H1 (cell line): ENCODE measurements around the gene PRSS3. TPM values are rescaled to one million over a fixed set of nuclear protein-coding genes. Genes with fewer than 3 reads are reported as not detected.

Experiments
- CTCF ChIA-PET: fragments of 300-600 bp; sonication (Branson Sonifier 250); formaldehyde crosslinking; loops from one replicate; lab custom pipeline; 2021; ENCODE audit not compliant: partially characterized antibody; lab: Charles Lee
- POLR2A ChIA-PET: fragments of 300-600 bp; sonication (Branson Sonifier 250); formaldehyde crosslinking; loops from one replicate; lab custom pipeline; 2021; ENCODE audit warnings: inconsistent platforms; ENCODE audit not compliant: partially characterized antibody; lab: Charles Lee
- DNase-seq, 2 experiments: peaks; one replicate each; pipeline versions ENCODE4 v3.0.0 to v3.0.0-alpha.2; 2010 to 2022; ENCODE audit warnings: low spot score in 2 of 2, low read depth in 1 of 2, mixed read lengths in 1 of 2
- FAIRE-seq: peaks from 2 replicates; lab custom pipeline; 2011; peaks lifted over from hg19 to GRCh38; lab: Jason Lieb, UNC
- H2AFZ ChIP-seq: 2 replicates; pipeline ENCODE4 v1.8.1; 2012; ENCODE audit warnings: low read length, inconsistent platforms
- H2AK5ac ChIP-seq: 2 replicates; pipeline ENCODE4 v1.6.1; 2013; ENCODE audit warnings: low read depth, low read length
- H2BK120ac ChIP-seq: replicated peaks from 2 replicates; pipeline ENCODE3; 2013; ENCODE audit warnings: low read depth, low read length, inconsistent platforms
- H2BK12ac ChIP-seq: 2 replicates; pipeline ENCODE4 v1.6.1; 2013; ENCODE audit warnings: low read depth, low read length
- H2BK15ac ChIP-seq: 2 replicates; pipeline ENCODE4 v1.6.1; 2013; ENCODE audit warnings: low read length
- H2BK20ac ChIP-seq: 2 replicates; pipeline ENCODE4 v1.6.1; 2013; ENCODE audit warnings: low read length
- H2BK5ac ChIP-seq: 2 replicates; pipeline ENCODE4 v1.6.1; 2013; ENCODE audit warnings: low read depth, low read length
- H3K14ac ChIP-seq: 2 replicates; pipeline ENCODE4 v1.6.1; 2013; ENCODE audit warnings: inconsistent platforms; ENCODE audit not compliant: insufficient read length
- H3K18ac ChIP-seq: 2 replicates; pipeline ENCODE4 v1.6.1; 2013; ENCODE audit warnings: low read length; ENCODE audit errors: extremely low read depth
- H3K23ac ChIP-seq: 2 replicates; pipeline ENCODE4 v1.6.1; 2013; ENCODE audit warnings: inconsistent platforms; ENCODE audit not compliant: insufficient read length
- H3K23me2 ChIP-seq: 2 replicates; pipeline ENCODE4 v1.6.1; 2013; ENCODE audit warnings: low read depth, low read length
- H3K27ac ChIP-seq: 2 replicates; pipeline ENCODE4 v1.6.1; 2011; ENCODE audit warnings: low read depth, low read length, inconsistent platforms
- H3K27me3 ChIP-seq, 4 experiments: replicated peaks in 1 of 4; 1 replicate in 1 of 4; 2 replicates in 3 of 4; pipeline versions ENCODE4 v1.6.1 to v1.8.1; 2011 to 2013; ENCODE audit warnings: low read length in 3 of 4, mild to moderate bottlenecking in 3 of 4, inconsistent platforms in 2 of 4, mixed read lengths in 2 of 4, moderate library complexity in 1 of 4; ENCODE audit not compliant: control insufficient read depth in 3 of 4, insufficient read depth in 3 of 4; ENCODE audit errors: extremely low read depth in 1 of 4
- H3K36me3 ChIP-seq, 4 experiments: 2 replicates each; pipeline versions ENCODE4 v1.6.1 to v1.8.1; 2011 to 2013; ENCODE audit warnings: mild to moderate bottlenecking in 4 of 4, low read length in 3 of 4, moderate library complexity in 2 of 4, control low read depth in 1 of 4, inconsistent platforms in 1 of 4; ENCODE audit not compliant: insufficient read depth in 4 of 4, control insufficient read depth in 2 of 4
- H3K4ac ChIP-seq: replicated peaks from 2 replicates; pipeline ENCODE3; 2013; ENCODE audit warnings: low read length, low read depth, mixed read lengths, inconsistent platforms; ENCODE audit not compliant: insufficient read length
- H3K4me1 ChIP-seq, 4 experiments: replicated peaks in 1 of 4; 1 replicate in 1 of 4; 2 replicates in 3 of 4; pipeline versions ENCODE4 v1.6.1 to v1.8.1; 2011 to 2013; ENCODE audit warnings: low read length in 3 of 4, inconsistent platforms in 2 of 4, mixed read lengths in 1 of 4; ENCODE audit not compliant: insufficient read depth in 4 of 4, control insufficient read depth in 3 of 4
- H3K4me2 ChIP-seq, 2 experiments: 2 replicates each; pipeline versions ENCODE4 v1.6.1 to v1.8.1; 2011 to 2013; ENCODE audit warnings: low read depth in 2 of 2, low read length in 2 of 2, control low read depth in 1 of 2, inconsistent platforms in 1 of 2, mild to moderate bottlenecking in 1 of 2; ENCODE audit not compliant: insufficient read depth in 1 of 2
- H3K4me3 ChIP-seq, 4 experiments: fragments of 200-600, 300-600 bp in 1 of 4; sonication (generic), shearing (Covaris generic), sonication (Bioruptor Twin) in 1 of 4; 2 replicates each; pipeline versions ENCODE4 v1.5.1 to v1.8.1; 2011 to 2016; ENCODE audit warnings: low read length in 4 of 4, low read depth in 3 of 4, control low read depth in 2 of 4, inconsistent platforms in 2 of 4, mild to moderate bottlenecking in 2 of 4, mixed read lengths in 1 of 4, moderate library complexity in 1 of 4; ENCODE audit not compliant: insufficient read depth in 2 of 4; ENCODE audit errors: extremely low read depth in 1 of 4
- H3K56ac ChIP-seq: replicated peaks from 2 replicates; pipeline ENCODE3; 2013; ENCODE audit warnings: low read depth, mild to moderate bottlenecking, mixed read lengths, low read length, inconsistent platforms; ENCODE audit not compliant: insufficient read length
- H3K79me1 ChIP-seq: 2 replicates; pipeline ENCODE4 v1.6.1; 2013; ENCODE audit warnings: low read depth, low read length, control low read depth
- H3K79me2 ChIP-seq, 2 experiments: 2 replicates each; pipeline versions ENCODE4 v1.6.1 to v1.8.1; 2012 to 2013; ENCODE audit warnings: low read length in 2 of 2, mild to moderate bottlenecking in 2 of 2, inconsistent platforms in 1 of 2; ENCODE audit not compliant: insufficient read depth in 2 of 2, control insufficient read depth in 1 of 2
- H3K9ac ChIP-seq, 4 experiments: replicated peaks in 1 of 4; 1 replicate in 1 of 4; 2 replicates in 3 of 4; pipeline versions ENCODE4 v1.6.1 to v1.8.1; 2011 to 2013; ENCODE audit warnings: low read depth in 3 of 4, low read length in 3 of 4, control low read depth in 2 of 4, mild to moderate bottlenecking in 2 of 4, moderate library complexity in 2 of 4, inconsistent platforms in 1 of 4; ENCODE audit errors: extremely low read depth in 1 of 4
- H3K9me3 ChIP-seq, 2 experiments: 2 replicates each; pipeline versions ENCODE4 v1.6.1 to v1.8.1; 2012 to 2013; ENCODE audit warnings: mild to moderate bottlenecking in 2 of 2, moderate library complexity in 2 of 2, control low read depth in 1 of 2, inconsistent platforms in 1 of 2, low read depth in 1 of 2, low read length in 1 of 2, mixed read lengths in 1 of 2; ENCODE audit not compliant: insufficient read depth in 2 of 2
- H4K20me1 ChIP-seq, 2 experiments: replicated peaks in 1 of 2; 2 replicates each; pipeline versions ENCODE3 to v1.8.1; 2011 to 2013; ENCODE audit warnings: inconsistent platforms in 2 of 2, low read length in 2 of 2, mild to moderate bottlenecking in 1 of 2; ENCODE audit not compliant: insufficient read depth in 2 of 2, control insufficient read depth in 1 of 2
- H4K5ac ChIP-seq: 2 replicates; pipeline ENCODE4 v1.6.1; 2013; ENCODE audit warnings: low read length, low read depth, mixed read lengths, inconsistent platforms; ENCODE audit not compliant: insufficient read length
- H4K8ac ChIP-seq: 2 replicates; pipeline ENCODE4 v1.8.0; 2013; ENCODE audit warnings: mild to moderate bottlenecking, moderate library complexity, low read length, inconsistent platforms; ENCODE audit not compliant: insufficient read depth; ENCODE audit errors: extremely low read depth
- H4K91ac ChIP-seq: replicated peaks from 2 replicates; pipeline ENCODE3; 2013; ENCODE audit warnings: low read length, mixed read lengths, inconsistent platforms; ENCODE audit not compliant: insufficient read length
- NRF1 ChIP-seq: IDR thresholded peaks from 2 replicates; pipeline ENCODE4 v1.6.1; 2011; ENCODE audit warnings: mild to moderate bottlenecking, low read depth, low read length, improper control_type of control experiment
- RFX5 ChIP-seq: IDR thresholded peaks from 2 replicates; pipeline ENCODE4 v1.6.1; 2011; ENCODE audit warnings: low read depth, low read length, improper control_type of control experiment, borderline replicate concordance
- RXRA ChIP-seq: IDR thresholded peaks from 2 replicates; pipeline ENCODE4 v1.6.1; 2011; ENCODE audit warnings: low read depth, mild to moderate bottlenecking, low read length, moderate library complexity; ENCODE audit not compliant: insufficient read depth
- SIN3A ChIP-seq, 2 experiments: IDR thresholded peaks in 1 of 2; conservative IDR thresholded peaks in 1 of 2; 2 replicates each; pipeline ENCODE4 v1.6.1; 2011 to 2012; ENCODE audit warnings: low read length in 2 of 2, improper control_type of control experiment in 1 of 2, low read depth in 1 of 2, mild to moderate bottlenecking in 1 of 2
- SP4 ChIP-seq: IDR thresholded peaks from 2 replicates; pipeline ENCODE4 v1.6.1; 2012; ENCODE audit warnings: low read length, inconsistent platforms
- TAF1 ChIP-seq: IDR thresholded peaks from 2 replicates; pipeline ENCODE4 v1.6.1; 2011; ENCODE audit warnings: mild to moderate bottlenecking, low read depth, low read length
- TBP ChIP-seq: IDR thresholded peaks from 2 replicates; pipeline ENCODE4 v1.6.1; 2011; ENCODE audit warnings: low read depth, low read length, improper control_type of control experiment
- WGBS, 2 experiments: shearing (Covaris generic) in 1 of 2; methylation state at CpG; one replicate each; pipeline versions ENCODE4 v1.1.6 to v1.1.7; 2013 to 2015; ENCODE audit warnings: low lambda C conversion rate in 2 of 2, mixed read lengths in 2 of 2, inconsistent platforms in 1 of 2, low coverage in 1 of 2, missing lambda C conversion rate in 1 of 2; ENCODE audit not compliant: insufficient replicate concordance in 2 of 2, insufficient coverage in 1 of 2, insufficient read length in 1 of 2; ENCODE audit errors: extremely low coverage in 1 of 2, missing lambda C conversion rate in 1 of 2; 5-methylcytosine and 5-hydroxymethylcytosine counted together
- polyA plus RNA-seq, 7 experiments: library from polyadenylated mRNA; depleted of rRNA in 3 of 7; stranded (reverse) in 5 of 7; unstranded in 2 of 7; fragments of >200 nt in 5 of 7; fragments of 200-250 nt in 2 of 7; gene quantifications; 1 replicate in 5 of 7; 2 replicates in 1 of 7; 4 replicates in 1 of 7; pipeline versions ENCODE4 v1.2.1 to v1.2.3, GENCODE V29; 2011 to 2013; ENCODE audit warnings: missing spikeins in 2 of 7, mixed read lengths in 2 of 7
- total RNA-seq: library from RNA; stranded (reverse); fragmentation: NEBNext Ultra II Directional; extraction: Animal tissue kit (Norgen Biotek cat#: 25700); gene quantifications from 2 replicates; pipeline ENCODE4 v1.2.1, GENCODE V29; 2021
- TF ChIP-seq, protein P1 (sequence below), 3 experiments: IDR thresholded peaks; 1 replicate in 2 of 3; 2 replicates in 1 of 3; pipeline versions ENCODE4 v1.5.1 to v1.6.1; 2011; ENCODE audit warnings: low read length in 3 of 3, mild to moderate bottlenecking in 3 of 3, inconsistent platforms in 2 of 3, low read depth in 1 of 3, moderate library complexity in 1 of 3; ENCODE audit not compliant: insufficient read depth in 1 of 3; ENCODE audit errors: control extremely low read depth in 1 of 3

The PRSS3 gene
- total and polyA plus RNA-seq, 2 of the 8 experiments (the other 6 are each of a cell fraction or from before 2014, with no cell fraction given) = 0.12 TPM; not detected in 1

DNA sequence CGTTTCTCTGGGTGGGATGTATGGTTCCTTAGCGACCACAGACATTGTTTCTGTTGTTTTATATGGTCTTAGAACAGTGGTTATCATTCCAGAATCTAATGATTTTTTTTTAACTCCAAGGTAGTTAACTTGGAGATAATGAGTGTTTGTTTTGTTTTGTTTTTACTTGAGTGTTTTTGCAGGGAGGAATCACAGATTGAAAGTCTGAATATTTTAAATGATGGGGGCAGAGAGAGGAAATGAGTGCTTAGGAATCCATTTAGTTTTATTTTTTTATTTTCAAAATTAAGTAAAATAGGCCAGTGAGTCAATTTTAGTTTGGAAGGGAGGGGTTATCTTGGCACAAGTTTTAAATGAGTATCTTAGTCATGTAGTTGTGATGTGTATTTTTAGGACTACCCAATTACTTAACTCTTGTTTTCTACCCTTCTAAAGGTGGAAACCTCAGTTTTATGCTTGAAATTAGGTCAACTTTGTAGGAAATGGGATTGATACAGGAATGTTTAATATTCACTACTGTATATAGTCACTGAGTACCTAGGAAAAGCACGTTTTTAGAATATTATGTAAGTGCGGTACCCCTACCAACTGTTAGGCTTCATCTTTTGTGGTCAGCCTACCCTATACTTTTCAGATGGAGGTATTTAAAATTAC is 23.6 kb downstream of the PRSS3 start:
- no peak overlapping the region for H3K4ac ChIP-seq
- 50% methylated on average over 4 of the region's 4 CpGs; no CpG with 5 or more reads in 1 of the 2 experiments for WGBS, 2 experiments
- peaks cover 11% of the 10 kb centered on the region for H3K23me2 ChIP-seq
- no peak overlapping the region for H2AK5ac ChIP-seq
- CTCF ChIA-PET = no interaction called here
- no peak overlapping the region for H2BK15ac ChIP-seq
- H3K18ac ChIP-seq = no peak overlapping the region
- no peaks in the 10 kb centered on the region for H3K27me3 ChIP-seq
- H2BK12ac ChIP-seq = no peak overlapping the region
- no peak overlapping the region for H3K14ac ChIP-seq
- no peaks in the 10 kb centered on the region for H3K36me3 ChIP-seq
- no peaks in the 10 kb centered on the region for H3K9me3 ChIP-seq
- POLR2A ChIA-PET = interaction anchor here (0.9 to 1.6 kb wide), 4 partner anchors 19 to 40 kb away, joined by 3 to 6 read pairs (median 3); no protein-coding TSS in a partner anchor
- peaks cover 0 to 8% (median 5%) of the 10 kb centered on the region in 4 experiments; a peak in 5 of 7 replicates for H3K4me1 ChIP-seq
- H3K4me3 ChIP-seq = peak overlapping the region; percentile 85 to 97 (median 92)
- H2BK20ac ChIP-seq = no peak overlapping the region
- DNase-seq = no peak
- no peak overlapping the region for H3K56ac ChIP-seq
- no peak overlapping the region for H4K8ac ChIP-seq
- peak overlapping the region; percentile 86 to 89 for H3K4me2 ChIP-seq
- H3K79me2 ChIP-seq = peaks cover 21 to 57% of the 10 kb centered on the region in 2 experiments
- no peak overlapping the region for H2BK5ac ChIP-seq
- H2BK120ac ChIP-seq = no peak overlapping the region
- H3K9ac ChIP-seq = peak overlapping the region in 3 of 4 experiments; percentile 39 to 60 (median 54); a peak in 3 of 7 replicates
- no peaks in the 10 kb centered on the region for H4K20me1 ChIP-seq
- no peak overlapping the region for H2AFZ ChIP-seq
- H4K91ac ChIP-seq = no peak overlapping the region
- no peak overlapping the region for H3K27ac ChIP-seq
- TF ChIP-seq NRF1 (no peak), TAF1 (no peak), TBP (no peak), SIN3A (conservative IDR thresholded peaks at IDR 0.05 in 1 of 2, IDR thresholded peaks at IDR 0.05 in 1 of 2; ENCODE audit: low read depth in 1 of 2, low read length in 2 of 2) (no peak), RFX5 (no peak), SP4 (no peak), RXRA (no peak)
- TF ChIP-seq, protein P1, sequence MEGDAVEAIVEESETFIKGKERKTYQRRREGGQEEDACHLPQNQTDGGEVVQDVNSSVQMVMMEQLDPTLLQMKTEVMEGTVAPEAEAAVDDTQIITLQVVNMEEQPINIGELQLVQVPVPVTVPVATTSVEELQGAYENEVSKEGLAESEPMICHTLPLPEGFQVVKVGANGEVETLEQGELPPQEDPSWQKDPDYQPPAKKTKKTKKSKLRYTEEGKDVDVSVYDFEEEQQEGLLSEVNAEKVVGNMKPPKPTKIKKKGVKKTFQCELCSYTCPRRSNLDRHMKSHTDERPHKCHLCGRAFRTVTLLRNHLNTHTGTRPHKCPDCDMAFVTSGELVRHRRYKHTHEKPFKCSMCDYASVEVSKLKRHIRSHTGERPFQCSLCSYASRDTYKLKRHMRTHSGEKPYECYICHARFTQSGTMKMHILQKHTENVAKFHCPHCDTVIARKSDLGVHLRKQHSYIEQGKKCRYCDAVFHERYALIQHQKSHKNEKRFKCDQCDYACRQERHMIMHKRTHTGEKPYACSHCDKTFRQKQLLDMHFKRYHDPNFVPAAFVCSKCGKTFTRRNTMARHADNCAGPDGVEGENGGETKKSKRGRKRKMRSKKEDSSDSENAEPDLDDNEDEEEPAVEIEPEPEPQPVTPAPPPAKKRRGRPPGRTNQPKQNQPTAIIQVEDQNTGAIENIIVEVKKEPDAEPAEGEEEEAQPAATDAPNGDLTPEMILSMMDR (IDR thresholded peaks at IDR 0.05; ENCODE audit: control extremely low read depth in 1 of 3, insufficient read depth in 1 of 3, low read depth in 1 of 3, low read length in 3 of 3) = no peak
- TF ChIP-seq, all 59 proteins: peak for 0
- no peak for FAIRE-seq
- H3K23ac ChIP-seq = no peak overlapping the region
- H4K5ac ChIP-seq = no peak overlapping the region
- 0 out of 2 replicates have a peak, but pooled peaks cover 2% of the 10 kb centered on the region for H3K79me1 ChIP-seq
